ENCODE data around the gene AGXT2. TPM values are rescaled to one million over a fixed set of nuclear protein-coding genes. Genes with fewer than 3 reads are reported as not detected.

Gene AGXT2
- total and polyA plus RNA-seq, 10 of the 15 experiments (the other 5 are each of a cell fraction or from before 2014, with no cell fraction given) = not detected

- SMC1A ChIA-PET (ENCODE audit: uncharacterized antibody, unreplicated experiment) = interaction anchor here (1.0 to 1.9 kb wide), 3 partner anchors 12 to 412 kb away, joined by 3 to 6 read pairs (median 4); no protein-coding TSS in a partner anchor
- Histone ChIP-seq H4K20me1 (ENCODE audit: control insufficient read depth, insufficient read depth) (no peaks in the 10 kb centered on the region), H3K27ac (ENCODE audit: control insufficient read depth, insufficient read depth) (no peak overlapping the region), H3K27me3 (replicated peaks in 1 of 2; ENCODE audit: control insufficient read depth in 2 of 2, insufficient read depth in 2 of 2, low read length in 1 of 2) (no peaks in the 10 kb centered on the region), H2AFZ (ENCODE audit: control insufficient read depth, low read depth, low read length) (no peak overlapping the region), H3K79me2 (ENCODE audit: control insufficient read depth, insufficient read depth, low read length) (no peaks in the 10 kb centered on the region), H3K4me1 (ENCODE audit: control insufficient read depth, insufficient read depth, low read length) (no peaks in the 10 kb centered on the region), H3K9ac (ENCODE audit: control insufficient read depth, insufficient read depth, low read length) (no peak overlapping the region), H3K9me3 (replicated peaks; ENCODE audit: control insufficient read depth, insufficient read depth, low read length) (no peaks in the 10 kb centered on the region), H3K4me2 (ENCODE audit: control insufficient read depth, insufficient read depth) (no peak overlapping the region), H3K36me3 (ENCODE audit: control insufficient read depth in 2 of 2, insufficient read depth in 2 of 2, low read length in 1 of 2) (peaks cover 0 to 2% of the 10 kb centered on the region in 2 experiments; a peak in 1 of 4 replicates), H3K4me3 (no peak overlapping the region)
- DNase-seq (ENCODE audit: low read depth, low spot score) = no peak
- TF ChIP-seq IRF4 (IDR thresholded peaks at IDR 0.05; ENCODE audit: low read depth, low read length) (no peak), EZH2 (IDR thresholded peaks at IDR 0.05; ENCODE audit: borderline replicate concordance, control insufficient read depth, low read depth, low read length) (no peak), E2F4 (IDR thresholded peaks at IDR 0.05; ENCODE audit: low read depth, low read length) (no peak), RB1 (IDR thresholded peaks at IDR 0.05; ENCODE audit: borderline replicate concordance) (no peak), CREB1 (IDR thresholded peaks at IDR 0.05; ENCODE audit: low read depth) (no peak), CBX5 (IDR thresholded peaks at IDR 0.05; ENCODE audit: low read depth) (no peak), MAX (IDR thresholded peaks at IDR 0.05; ENCODE audit: low read depth, low read length) (no peak), PAX5 (IDR thresholded peaks at IDR 0.05; ENCODE audit: borderline replicate concordance, low read depth, low read length) (no peak), STAT1 (conservative IDR thresholded peaks at IDR 0.05) (no peak), POLR2AphosphoS5 (IDR thresholded peaks at IDR 0.05; ENCODE audit: low read length) (no peak), KDM1A (IDR thresholded peaks at IDR 0.05; ENCODE audit: borderline replicate concordance) (no peak), HSF1 (IDR thresholded peaks at IDR 0.05; ENCODE audit: low read depth, low read length) (no peak), MXI1 (IDR thresholded peaks at IDR 0.05; ENCODE audit: low read depth, low read length) (no peak), ZNF24 (IDR thresholded peaks at IDR 0.05) (no peak), SP1 (IDR thresholded peaks at IDR 0.05; ENCODE audit: low read depth, low read length) (no peak), ZNF274 (IDR thresholded peaks at IDR 0.05; ENCODE audit: insufficient read depth, insufficient read length) (no peak), IKZF1 (conservative IDR thresholded peaks at IDR 0.05) (no peak), CHD4 (IDR thresholded peaks at IDR 0.05) (no peak)
- POLR2A ChIA-PET = no interaction called here
- intact Hi-C loops (cut with micrococcal nuclease; ENCODE audit: unreplicated experiment) (no loop called here), in situ Hi-C loops (cut with MboI) (no loop called here)
- ATAC-seq = no peak
- BruUV-seq (replicated peaks) = no TSS peak
- FAIRE-seq = no peak
- RAD21 ChIA-PET (ENCODE audit: unreplicated experiment) = no interaction called here
- CTCF ChIA-PET = interaction anchor here (0.6 to 0.7 kb wide), 2 partner anchors 45 to 349 kb away, joined by 3 to 5 read pairs; no protein-coding TSS in a partner anchor
- 10% methylated on average over 2 of the region's 2 CpGs for WGBS (ENCODE audit: insufficient coverage, insufficient replicate concordance, low lambda C conversion rate, missing lambda C conversion rate)
Measured at GRCh38 chr5:35067985-35068384, 20.2 kb upstream of the AGXT2 start.

Measured in GM12878 (cell line).